ENCODE data around the gene RPP40. TPM values are rescaled to one million over a fixed set of nuclear protein-coding genes. Genes with fewer than 3 reads are reported as not detected.

The RPP40 gene, protein sequence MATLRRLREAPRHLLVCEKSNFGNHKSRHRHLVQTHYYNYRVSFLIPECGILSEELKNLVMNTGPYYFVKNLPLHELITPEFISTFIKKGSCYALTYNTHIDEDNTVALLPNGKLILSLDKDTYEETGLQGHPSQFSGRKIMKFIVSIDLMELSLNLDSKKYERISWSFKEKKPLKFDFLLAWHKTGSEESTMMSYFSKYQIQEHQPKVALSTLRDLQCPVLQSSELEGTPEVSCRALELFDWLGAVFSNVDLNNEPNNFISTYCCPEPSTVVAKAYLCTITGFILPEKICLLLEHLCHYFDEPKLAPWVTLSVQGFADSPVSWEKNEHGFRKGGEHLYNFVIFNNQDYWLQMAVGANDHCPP
- total RNA-seq, result 19.1 and 25.6 TPM in 2 replicates

GRCh38 chr6:5003604-5004372, at the start of gene RPP40:
Gene RPP40 (minus strand): TSS chr6:5004037. CDS start chr6:5004002, 35 bp downstream.

Other genes starting within 250 kb of the RPP40 start
- 32.4 and 39.1 TPM in 2 replicates for gene CDYL, start 227.6 kb downstream of the RPP40 start, total RNA-seq
- gene PPP1R3G, start 81.3 kb upstream of the RPP40 start, total RNA-seq, result 0.36 and 0.40 TPM in 2 replicates